ENCODE data around the gene ADAMTSL5. TPM values are rescaled to one million over a fixed set of nuclear protein-coding genes. Genes with fewer than 3 reads are reported as not detected.
A peak's percentile ranks its signal among the peaks of the same experiment; 100 is the strongest.

ADAMTSL5 gene
- total and polyA plus RNA-seq, 2 of the 13 experiments (the other 11 are each of a cell fraction or from before 2014, with no cell fraction given), result 0.60 to 2.7 TPM

- TF ChIP-seq ZNF281 (CRISPR knock-in tag; IDR thresholded peaks at IDR 0.05; ENCODE audit: borderline replicate concordance) (no peak), ZNF503 (CRISPR knock-in tag; IDR thresholded peaks at IDR 0.05) (no peak), ELF4 (CRISPR knock-in tag; IDR thresholded peaks at IDR 0.05; ENCODE audit: borderline replicate concordance) (no peak), TERF1 (CRISPR knock-in tag; IDR thresholded peaks at IDR 0.05) (no peak), KLF12 (CRISPR knock-in tag; IDR thresholded peaks at IDR 0.05; ENCODE audit: borderline replicate concordance) (no peak), ZFP36 (IDR thresholded peaks at IDR 0.05; ENCODE audit: borderline replicate concordance, low read depth, low read length, partially characterized antibody) (no peak), SNAPC5 (CRISPR knock-in tag; IDR thresholded peaks at IDR 0.05; ENCODE audit: borderline replicate concordance) (no peak), ZBTB37 (CRISPR knock-in tag; IDR thresholded peaks at IDR 0.05) (no peak), BCL6 (CRISPR knock-in tag; IDR thresholded peaks at IDR 0.05) (peak; percentile 29; the same call in 1 of the 2 replicates), ZFX (CRISPR knock-in tag; IDR thresholded peaks at IDR 0.05; ENCODE audit: low read depth) (peak; percentile 28; the same call in 1 of the 2 replicates), GATAD2A (CRISPR knock-in tag; IDR thresholded peaks at IDR 0.05) (peak; percentile 64), GFI1 (CRISPR knock-in tag; IDR thresholded peaks at IDR 0.05; ENCODE audit: borderline replicate concordance) (no peak), ATF6 (CRISPR knock-in tag; conservative IDR thresholded peaks at IDR 0.05) (no peak), KLF6 (CRISPR knock-in tag; IDR thresholded peaks at IDR 0.05) (no peak), RBM39 (IDR thresholded peaks at IDR 0.05; ENCODE audit: low read depth, low read length, poor library complexity, severe bottlenecking) (no peak), MIXL1 (CRISPR knock-in tag; IDR thresholded peaks at IDR 0.05) (no peak), JUND (CRISPR knock-in tag; IDR thresholded peaks at IDR 0.05) (no peak), SALL2 (CRISPR knock-in tag; IDR thresholded peaks at IDR 0.05) (0 out of 2 replicates have a peak, but pooled peaks have one; percentile 30)
Measured at GRCh38 chr19:1503089-1503924, 9.5 kb downstream of the ADAMTSL5 start (continued).

Data from HepG2 (cell line).